GM18867 (cell line): ENCODE results near the gene PCDHGA4.
"Not testable (repeated sequence)": the region's sequence is repeated elsewhere in the genome, so short reads cannot be mapped to it uniquely, and the experiment has no call there.

Experiments used
- ATAC-seq: cut with Tn5 transposase; IDR thresholded peaks from one replicate; pipeline ENCODE4 v1.9.1; 2021; ENCODE audit warnings: mild to moderate bottlenecking, moderate library complexity; ENCODE audit not compliant: unreplicated experiment

Gene PCDHGA4

GRCh38 chr5:141346017-141346416, 8.8 kb upstream of the PCDHGA4 start:
- ATAC-seq = not testable (repeated sequence)

- ATAC-seq = peak; percentile 96
These were observed 4.8 kb upstream of the PCDHGA4 start, which contains the start of gene PCDHGB1 for GRCh38 chr5:141349917-141350619. TSS of gene PCDHGB1 (plus strand) at chr5:141350099. CDS start at chr5:141350261, 162 bp downstream.

- ATAC-seq = no peak
These were observed 3.2 kb upstream of the PCDHGA4 start for GRCh38 chr5:141351591-141351990.

GRCh38 chr5:141355641-141356040, 820 bp downstream of the PCDHGA4 start:
- no peak for ATAC-seq

- no peak for ATAC-seq
These were observed 1.3 kb downstream of the PCDHGA4 start for GRCh38 chr5:141356133-141356532.

- ATAC-seq = no peak
These were observed 2.1 kb downstream of the PCDHGA4 start for GRCh38 chr5:141356950-141357349.

GRCh38 chr5:141359790-141360426, 5.1 kb downstream of the PCDHGA4 start, which contains the start of gene PCDHGB2:
TSS of gene PCDHGB2 (plus strand) at chr5:141359994. CDS start at chr5:141360136, 142 bp downstream.
- ATAC-seq = no peak

GRCh38 chr5:141360685-141361084, 5.9 kb downstream of the PCDHGA4 start:
- ATAC-seq = no peak

- ATAC-seq = no peak
These were observed 7.9 kb downstream of the PCDHGA4 start for GRCh38 chr5:141362719-141363118.

GRCh38 chr5:141363952-141364660, 9.3 kb downstream of the PCDHGA4 start, which contains the start of gene PCDHGA5:
TSS of gene PCDHGA5 (plus strand) at chr5:141364162. CDS start at chr5:141364331, 169 bp downstream.
- ATAC-seq = no peak

GRCh38 chr5:141366016-141366896, 11.4 kb downstream of the PCDHGA4 start:
- ATAC-seq = no peak

GRCh38 chr5:141369994-141370848, 15.4 kb downstream of the PCDHGA4 start, which contains the start of gene PCDHGB3:
TSS of gene PCDHGB3 (plus strand) at chr5:141370242. CDS start at chr5:141370395, 153 bp downstream.
- ATAC-seq = peak; percentile 95

GRCh38 chr5:141371572-141372475, 17.0 kb downstream of the PCDHGA4 start:
- no peak for ATAC-seq

- no peak for ATAC-seq
These were observed 19.0 kb downstream of the PCDHGA4 start, which contains the start of gene PCDHGA6 for GRCh38 chr5:141373673-141374317. TSS of gene PCDHGA6 (plus strand) at chr5:141373891. CDS start at chr5:141374084, 193 bp downstream.

GRCh38 chr5:141374627-141375026, 19.8 kb downstream of the PCDHGA4 start:
- ATAC-seq = no peak

GRCh38 chr5:141375444-141376155, 20.8 kb downstream of the PCDHGA4 start:
- not testable (repeated sequence) for ATAC-seq
